Measurements from ENCODE around the gene CCDC93. TPM values are rescaled to one million over a fixed set of nuclear protein-coding genes. Genes with fewer than 3 reads are reported as not detected.

CCDC93 gene
- total RNA-seq, 1 experiment from 2014 or later, result 34.7 TPM

- Histone ChIP-seq H3K36me3 (ENCODE audit: control insufficient read depth, insufficient read depth, low read length) (no peaks in the 10 kb centered on the region; the same call in none of the 2 replicates), H3K27me3 (replicated peaks; ENCODE audit: control insufficient read depth, insufficient read depth, low read length) (no peaks in the 10 kb centered on the region), H3K9me3 (no peaks in the 10 kb centered on the region), H3K4me1 (peaks cover 1% of the 10 kb centered on the region), H3K4me3 (ENCODE audit: low read depth, low read length) (no peak overlapping the region)
- POLR2A ChIA-PET, result no interaction called here
- intact Hi-C loops (cut with micrococcal nuclease; ENCODE audit: unreplicated experiment), result no loop called here
- no peak for TF ChIP-seq CTCF (IDR thresholded peaks at IDR 0.05; ENCODE audit: insufficient read depth in 1 of 2, low read depth in 1 of 2, low read length in 1 of 2, severe bottlenecking in 1 of 2, unreplicated experiment in 1 of 2)
- CTCF ChIA-PET, result no interaction called here
- H3K9me3 Mint-ChIP-seq (ENCODE audit: unreplicated experiment), result peaks cover 5% of the 10 kb centered on the region
- H3K4me1 Mint-ChIP-seq (ENCODE audit: low read depth, unreplicated experiment), result peaks cover 4% of the 10 kb centered on the region
- no TSS peak for BruUV-seq (replicated peaks)
- peaks cover 45% of the 10 kb centered on the region for H3K36me3 Mint-ChIP-seq (ENCODE audit: insufficient read depth, unreplicated experiment)
- DNase-seq, result no peak
- no peaks in the 10 kb centered on the region for H3K27me3 Mint-ChIP-seq (ENCODE audit: insufficient read depth, unreplicated experiment)
- H3K27ac Mint-ChIP-seq (ENCODE audit: unreplicated experiment), result no peak overlapping the region
- H3K4me3 Mint-ChIP-seq (ENCODE audit: unreplicated experiment), result no peak overlapping the region
Measured at GRCh38 chr2:117952228-117952627, 61.6 kb downstream of the CCDC93 start.

- DNase-seq, result no peak
- Mint-ChIP-seq H3K4me3 (ENCODE audit: unreplicated experiment) (no peak overlapping the region), H3K36me3 (ENCODE audit: insufficient read depth, unreplicated experiment) (peaks cover 49% of the 10 kb centered on the region), H3K4me1 (ENCODE audit: low read depth, unreplicated experiment) (no peaks in the 10 kb centered on the region), H3K27me3 (ENCODE audit: insufficient read depth, unreplicated experiment) (no peaks in the 10 kb centered on the region), H3K27ac (ENCODE audit: unreplicated experiment) (no peak overlapping the region), H3K9me3 (ENCODE audit: unreplicated experiment) (no peaks in the 10 kb centered on the region)
- Histone ChIP-seq H3K4me3 (ENCODE audit: low read depth, low read length) (no peak overlapping the region), H3K4me1 (no peaks in the 10 kb centered on the region), H3K9me3 (no peaks in the 10 kb centered on the region), H3K36me3 (ENCODE audit: control insufficient read depth, insufficient read depth, low read length) (no peaks in the 10 kb centered on the region; the same call in 1 of the 2 replicates), H3K27me3 (replicated peaks; ENCODE audit: control insufficient read depth, insufficient read depth, low read length) (no peaks in the 10 kb centered on the region)
- POLR2A ChIA-PET, result no interaction called here
- no peak for TF ChIP-seq CTCF (IDR thresholded peaks at IDR 0.05; ENCODE audit: insufficient read depth in 1 of 2, low read depth in 1 of 2, low read length in 1 of 2, severe bottlenecking in 1 of 2, unreplicated experiment in 1 of 2)
- CTCF ChIA-PET, result interaction anchor here (1.6 kb wide), 1 partner anchor 53 kb away, joined by 4 read pairs; no protein-coding TSS in a partner anchor
- no TSS peak for BruUV-seq (replicated peaks)
- intact Hi-C loops (cut with micrococcal nuclease; ENCODE audit: unreplicated experiment), result no loop called here
Measured at GRCh38 chr2:117949806-117950205, 64.1 kb downstream of the CCDC93 start.

- POLR2A ChIA-PET, result no interaction called here
- Histone ChIP-seq H3K9me3 (no peaks in the 10 kb centered on the region), H3K4me1 (no peaks in the 10 kb centered on the region), H3K27me3 (replicated peaks; ENCODE audit: control insufficient read depth, insufficient read depth, low read length) (no peaks in the 10 kb centered on the region), H3K36me3 (ENCODE audit: control insufficient read depth, insufficient read depth, low read length) (peaks cover 2% of the 10 kb centered on the region), H3K4me3 (ENCODE audit: low read depth, low read length) (no peak overlapping the region)
- intact Hi-C loops (cut with micrococcal nuclease; ENCODE audit: unreplicated experiment), result no loop called here
- Mint-ChIP-seq H3K4me3 (ENCODE audit: unreplicated experiment) (no peak overlapping the region), H3K36me3 (ENCODE audit: insufficient read depth, unreplicated experiment) (peaks cover 54% of the 10 kb centered on the region), H3K27ac (ENCODE audit: unreplicated experiment) (no peak overlapping the region), H3K27me3 (ENCODE audit: insufficient read depth, unreplicated experiment) (no peaks in the 10 kb centered on the region), H3K9me3 (ENCODE audit: unreplicated experiment) (no peaks in the 10 kb centered on the region), H3K4me1 (ENCODE audit: low read depth, unreplicated experiment) (no peaks in the 10 kb centered on the region)
- CTCF ChIA-PET, result no interaction called here
- no TSS peak for BruUV-seq (replicated peaks)
- DNase-seq, result no peak
- no peak for TF ChIP-seq CTCF (IDR thresholded peaks at IDR 0.05; ENCODE audit: insufficient read depth in 1 of 2, low read depth in 1 of 2, low read length in 1 of 2, severe bottlenecking in 1 of 2, unreplicated experiment in 1 of 2)
Measured at GRCh38 chr2:117948615-117949014, 65.3 kb downstream of the CCDC93 start.
